GM19023 (cell line): Measurements from ENCODE around the gene MBL2.
A peak's percentile ranks its signal among the peaks of the same experiment; 100 is the strongest.

Experiments used
- ATAC-seq: cut with Tn5 transposase; IDR thresholded peaks from one replicate; pipeline ENCODE4 v1.9.1; 2021; ENCODE audit warnings: mild to moderate bottlenecking, moderate library complexity; ENCODE audit not compliant: unreplicated experiment

MBL2 gene

DNA sequence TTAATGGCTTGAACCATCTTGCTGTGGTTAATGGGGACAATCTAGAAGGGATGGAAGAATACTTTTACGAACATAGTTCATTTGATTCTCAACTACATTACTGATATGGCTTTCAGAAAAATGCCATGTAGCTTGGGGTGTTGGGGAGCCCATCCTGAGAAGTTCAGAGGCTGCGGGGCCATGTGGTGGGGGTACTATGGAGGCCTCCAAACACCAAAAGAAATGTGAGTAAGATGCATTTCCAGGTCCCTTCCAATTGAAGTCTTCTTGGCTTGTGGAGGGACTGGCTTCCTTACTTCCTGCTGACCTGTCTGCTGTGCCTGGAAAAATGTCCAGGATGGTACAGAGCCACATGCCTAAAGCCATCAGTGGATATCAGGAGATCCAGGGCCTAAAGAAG, 1.6 kb upstream of the MBL2 start:
- no peak for ATAC-seq

DNA sequence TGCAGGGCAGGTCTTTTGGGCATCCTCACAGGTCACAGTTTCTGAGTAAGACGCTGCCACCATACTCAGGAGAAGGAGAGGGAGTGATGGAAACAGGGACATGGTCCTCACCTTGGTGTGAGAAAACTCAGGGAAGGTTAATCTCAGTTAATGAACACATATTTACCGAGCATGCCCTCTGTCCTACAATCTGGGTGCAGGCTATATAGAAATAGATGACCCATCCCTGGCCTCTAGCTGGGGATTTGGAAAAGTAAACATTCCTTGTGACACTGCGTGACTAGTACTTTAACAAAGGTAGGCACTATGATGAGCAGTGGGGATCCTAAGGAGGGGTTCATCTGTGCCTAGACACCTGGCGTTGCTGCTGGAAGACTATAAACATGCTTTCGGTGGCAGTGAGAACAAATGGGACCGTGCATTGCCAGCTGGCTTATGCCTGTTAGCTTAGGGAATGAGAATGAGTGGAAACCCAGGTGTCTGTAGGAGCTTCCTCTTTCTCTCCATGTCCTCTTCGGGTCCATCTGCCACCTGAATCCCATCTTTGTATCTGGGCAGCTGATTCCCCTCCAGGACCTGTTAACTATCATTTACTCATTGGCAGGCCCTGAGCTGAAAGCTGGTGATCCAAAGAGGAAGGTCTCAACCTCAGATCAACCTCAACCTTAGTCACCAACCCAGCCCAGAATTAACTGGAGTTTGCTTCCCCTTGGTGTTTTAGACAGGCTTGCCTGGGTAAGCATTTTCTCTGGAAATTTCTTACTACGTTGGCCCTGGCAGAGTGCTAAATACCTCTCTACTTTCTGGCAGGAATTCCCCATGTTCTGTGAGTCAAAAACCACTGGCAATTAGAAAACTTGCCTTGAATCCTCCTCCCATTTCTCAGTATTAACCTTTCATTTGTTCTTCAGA, 794 bp downstream of the MBL2 start:
- ATAC-seq = no peak

GRCh38 chr10:52770904-52771303, 1.7 kb downstream of the MBL2 start:
- ATAC-seq = no peak

DNA sequence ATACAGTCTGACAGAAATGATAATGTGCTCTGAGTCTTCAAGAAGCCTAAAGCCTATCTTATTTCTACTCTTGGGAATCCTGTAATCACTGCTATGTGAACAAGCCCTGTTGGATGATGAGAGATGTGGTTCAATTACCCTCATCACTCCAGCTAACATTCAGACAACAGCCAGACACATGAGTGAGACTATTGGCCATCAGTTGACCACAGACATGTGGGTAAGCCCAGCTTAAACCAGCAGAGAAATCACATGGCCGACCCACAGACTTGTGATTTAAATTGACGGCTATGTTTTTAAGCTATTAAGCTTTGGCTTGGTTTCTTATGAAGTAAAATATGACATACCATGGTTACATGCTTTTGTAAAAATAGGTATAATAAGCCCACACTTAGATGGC, 2.6 kb downstream of the MBL2 start:
- no peak for ATAC-seq

- ATAC-seq = no peak
Measured at GRCh38 chr10:52768001-52768532, 4.5 kb downstream of the MBL2 start.

DNA sequence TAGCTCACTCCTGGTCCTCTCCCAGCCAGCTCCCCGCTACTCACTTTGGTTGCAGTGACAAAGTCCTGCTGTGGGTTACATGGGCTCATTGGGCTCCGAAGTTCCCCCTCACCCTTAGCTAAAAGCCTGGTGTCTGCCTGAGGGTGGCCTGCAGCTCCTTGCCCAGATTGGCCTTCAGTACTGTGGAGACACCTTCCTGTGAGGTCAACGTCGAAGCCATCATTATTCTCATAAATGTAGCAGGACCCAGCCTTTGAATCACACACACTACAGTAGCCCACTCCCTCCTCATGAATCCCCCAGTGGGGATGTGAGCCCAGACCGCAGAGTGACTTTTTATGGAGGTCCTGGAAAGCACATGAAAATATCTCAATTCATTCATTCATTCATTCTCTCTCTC, 10.5 kb downstream of the MBL2 start:
- ATAC-seq = no peak

- ATAC-seq = no peak
Measured at GRCh38 chr10:52759154-52759553, 13.4 kb downstream of the MBL2 start.

- no peak for ATAC-seq
Measured at GRCh38 chr10:52758406-52758805, 14.2 kb downstream of the MBL2 start.

- ATAC-seq = no peak
Measured at GRCh38 chr10:52757773-52758172, 14.8 kb downstream of the MBL2 start.

DNA sequence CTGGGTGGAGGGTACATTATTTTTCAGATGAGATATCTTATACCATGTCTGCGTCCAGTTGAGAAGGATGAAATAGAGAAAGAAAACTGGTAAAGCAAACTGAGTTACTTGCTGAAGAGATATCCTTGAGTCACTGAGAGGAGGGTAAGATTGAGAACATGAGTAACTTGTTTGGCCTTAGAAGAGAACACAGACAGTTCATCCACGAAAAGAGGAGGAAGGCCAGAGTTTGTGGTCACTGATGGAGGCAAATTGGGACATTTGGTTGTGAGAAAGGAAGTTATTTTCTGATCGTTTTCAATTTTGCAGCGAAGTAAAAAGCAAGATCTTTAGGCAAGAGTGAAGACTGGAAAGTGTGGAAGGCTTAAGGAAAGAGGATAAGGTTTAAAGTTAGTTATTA, 15.6 kb downstream of the MBL2 start:
- ATAC-seq = no peak

DNA sequence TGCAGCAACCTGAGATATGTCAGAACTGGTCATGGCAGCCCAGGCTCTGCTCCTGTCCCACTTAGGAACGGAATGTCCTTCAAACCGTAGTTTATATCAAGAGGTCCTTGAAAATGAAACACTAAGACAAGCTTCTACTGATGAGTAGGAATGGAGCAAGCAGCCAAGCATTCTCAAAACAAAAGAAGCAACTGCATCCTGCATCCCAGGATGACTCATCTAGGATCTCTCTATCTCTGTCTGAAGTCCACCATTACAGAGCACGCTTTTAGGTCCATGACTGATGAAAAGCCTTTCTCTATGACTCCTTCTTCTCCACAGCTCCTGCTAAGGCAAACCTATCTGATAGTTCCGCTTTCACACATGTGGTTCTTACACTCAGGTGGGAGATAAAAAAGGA, 16.3 kb downstream of the MBL2 start:
- ATAC-seq = no peak

DNA sequence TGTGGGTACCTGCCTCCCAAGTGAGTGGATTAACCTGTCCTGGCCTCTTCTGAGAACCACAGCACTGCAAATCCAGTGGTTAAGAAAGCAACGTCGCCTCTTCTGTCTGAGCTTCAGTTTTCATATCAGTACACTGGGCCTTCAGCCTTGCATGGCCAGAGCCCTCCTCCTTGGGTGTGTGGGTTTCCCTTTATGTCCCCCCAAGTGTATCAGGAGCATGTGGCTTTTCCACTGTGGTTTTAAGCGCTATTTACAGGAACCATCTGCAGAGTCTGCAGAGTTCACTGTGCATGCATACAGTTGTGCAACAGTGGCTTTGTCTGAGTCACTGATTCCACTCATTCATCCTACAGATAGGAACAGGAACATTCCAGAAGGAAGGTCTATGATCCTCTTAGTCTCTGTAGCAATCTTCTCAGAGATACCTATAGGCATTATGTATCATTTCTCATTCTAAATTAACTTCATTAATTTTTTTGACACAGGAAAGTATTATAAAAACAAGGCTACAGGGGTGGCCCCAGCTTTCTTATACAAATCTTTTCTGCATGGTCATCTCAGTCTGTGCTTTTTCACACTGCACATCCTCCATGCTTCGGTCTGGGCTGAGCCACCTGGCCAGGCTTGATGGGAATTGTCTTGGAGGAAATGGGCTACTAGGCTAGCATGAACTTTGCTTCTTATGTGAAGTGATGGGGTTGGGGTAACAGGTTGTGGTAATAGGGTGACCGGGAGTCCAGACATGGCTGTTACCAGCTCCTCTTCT, 17.1 kb downstream of the MBL2 start:
- peak; percentile 57 for ATAC-seq

- no peak for ATAC-seq
Measured at GRCh38 chr10:52752801-52753445, 19.7 kb downstream of the MBL2 start.

DNA sequence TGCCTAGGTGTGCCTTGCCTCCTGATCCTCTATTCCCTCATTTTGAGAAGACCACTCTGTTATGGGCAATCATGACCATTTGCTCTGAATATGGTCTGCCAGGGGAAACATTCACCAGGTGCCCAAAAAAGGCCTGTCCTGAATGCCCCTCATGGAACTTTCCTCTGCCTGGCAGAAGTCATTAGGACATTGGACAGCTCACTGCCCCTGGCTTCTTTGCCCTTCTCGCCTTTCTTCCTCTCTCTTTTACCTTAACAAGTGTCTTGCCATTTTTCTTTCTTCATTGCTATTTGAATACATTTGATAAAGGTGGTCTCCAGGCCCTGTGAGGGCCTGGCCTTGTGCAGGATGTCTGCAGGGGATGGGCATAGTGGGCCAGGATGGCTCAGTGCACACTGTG, 20.3 kb downstream of the MBL2 start:
- no peak for ATAC-seq

- ATAC-seq = no peak
Measured at GRCh38 chr10:52751337-52751736, 21.2 kb downstream of the MBL2 start.

GRCh38 chr10:52750629-52751028, 22.0 kb downstream of the MBL2 start:
- ATAC-seq = no peak

DNA sequence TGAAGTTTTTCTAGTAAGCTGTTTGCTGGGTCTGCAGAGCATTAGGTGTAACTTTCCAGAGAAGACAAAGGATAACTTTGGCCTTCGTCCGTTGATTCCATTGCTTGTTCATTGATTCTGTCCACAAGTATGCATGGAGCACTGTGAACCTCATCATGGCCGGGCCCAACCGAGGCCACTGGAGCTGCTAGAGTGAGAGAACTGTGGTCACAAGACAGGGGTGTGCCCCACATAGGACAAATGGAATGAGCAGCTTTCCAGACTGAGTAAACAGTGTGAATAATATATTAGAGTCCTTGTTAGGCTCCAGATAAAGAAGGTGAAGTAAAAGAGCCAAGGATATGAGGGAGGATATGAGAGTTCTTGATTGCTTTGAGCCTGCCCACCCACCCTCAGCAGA, 24.9 kb downstream of the MBL2 start:
- no peak for ATAC-seq

DNA sequence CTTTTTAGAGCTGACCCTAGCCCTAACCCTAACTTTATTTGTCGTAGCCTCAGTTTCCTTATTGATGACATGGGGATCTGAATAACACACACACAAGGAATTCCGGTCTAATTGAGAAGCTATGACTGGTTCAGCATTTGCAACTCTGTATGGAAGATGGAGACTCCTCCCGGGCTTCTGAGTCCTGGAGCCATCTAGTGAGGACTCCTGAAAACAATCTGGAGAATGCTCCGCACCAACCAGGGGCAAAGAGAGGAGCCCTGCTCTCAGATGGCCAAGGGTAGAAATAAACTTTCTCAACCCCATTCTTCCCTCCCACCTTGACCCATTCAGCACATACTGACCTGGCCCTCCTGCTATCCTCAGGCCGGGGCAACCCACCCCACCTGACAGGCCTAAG, 26.4 kb downstream of the MBL2 start:
- ATAC-seq = no peak

DNA sequence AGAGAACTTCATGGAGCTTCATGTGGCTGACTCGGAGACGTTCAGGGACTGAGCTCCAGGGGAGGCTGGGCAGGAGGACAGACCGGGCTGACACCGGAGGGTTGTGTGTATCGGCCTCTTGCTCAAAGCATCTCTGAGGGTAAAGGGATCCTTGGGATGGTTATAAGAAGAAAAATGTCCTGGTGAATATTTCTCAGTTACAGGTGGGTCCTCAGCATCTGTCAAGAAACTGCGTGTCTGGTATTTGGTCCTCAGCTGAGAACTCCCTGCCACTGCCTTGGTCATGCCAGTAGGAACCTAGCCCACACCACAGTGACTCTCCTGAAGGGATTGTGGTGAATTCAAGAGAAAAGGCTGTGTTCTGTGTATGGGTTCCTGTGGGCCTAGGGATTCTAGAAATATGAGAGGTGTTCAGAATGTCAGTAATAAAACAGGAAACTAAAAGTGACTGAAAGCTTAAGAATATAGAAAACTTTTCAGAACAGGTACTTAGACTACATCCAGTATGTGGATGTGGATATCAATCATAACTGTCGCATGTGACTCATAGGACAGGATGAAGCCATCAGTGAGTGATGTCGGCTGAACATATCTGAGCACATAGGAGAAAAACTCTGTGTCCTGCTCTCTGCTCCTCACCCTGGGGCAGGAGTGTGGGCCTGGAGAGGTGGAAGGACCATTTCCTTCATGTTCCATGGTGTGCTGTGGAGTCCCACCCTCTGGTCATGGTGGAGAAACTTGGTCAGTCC, 28.4 kb downstream of the MBL2 start:
- ATAC-seq = no peak

GRCh38 chr10:52742731-52743130, 29.9 kb downstream of the MBL2 start:
- no peak for ATAC-seq

- no peak for ATAC-seq
Measured at GRCh38 chr10:52741851-52742250, 30.7 kb downstream of the MBL2 start.
